ENCODE measurements around the gene METTL2A. TPM values are rescaled to one million over a fixed set of nuclear protein-coding genes. Genes with fewer than 3 reads are reported as not detected.
"Not testable (repeated sequence)": the region's sequence is repeated elsewhere in the genome, so short reads cannot be mapped to it uniquely, and the experiment has no call there.

METTL2A gene
- total RNA-seq, 4 donors from 2014 or later: 14.7 to 21.7 (median 15.4) TPM

GRCh38 chr17:62398891-62399290 is 24.8 kb upstream of the METTL2A start:
- no peak for DNase-seq (ENCODE audit: low spot score in 2 of 2)
- WGBS: 90% methylated on average over 1 of the region's 1 CpG

GRCh38 chr17:62405451-62405850 is 18.2 kb upstream of the METTL2A start:
- Histone ChIP-seq H3K27me3 (peaks cover 15% of the 10 kb centered on the region), H3K4me1 (no peaks in the 10 kb centered on the region), H3K4me3 (no peak overlapping the region), H3K36me3 (no peaks in the 10 kb centered on the region), H3K9me3 (peaks cover 4% of the 10 kb centered on the region), H3K27ac (no peak overlapping the region)
- TF ChIP-seq EP300 (IDR thresholded peaks at IDR 0.05): no peak
- no peak for TF ChIP-seq CTCF (IDR thresholded peaks at IDR 0.05)
- no peak for TF ChIP-seq POLR2A (IDR thresholded peaks at IDR 0.05)
- no peak for TF ChIP-seq POLR2AphosphoS5 (IDR thresholded peaks at IDR 0.05)
- DNase-seq (ENCODE audit: low spot score in 2 of 2): no peak
- 51% methylated on average over 2 of the region's 2 CpGs for WGBS

More at GRCh38 chr17:62398891-62399290, 24.8 kb upstream of the METTL2A start:
- H3K9me3 ChIP-seq: peaks cover 4% of the 10 kb centered on the region
- H3K27ac ChIP-seq: no peak overlapping the region
- H3K27me3 ChIP-seq: peaks cover 2% of the 10 kb centered on the region
- no peaks in the 10 kb centered on the region for H3K36me3 ChIP-seq
- H3K4me3 ChIP-seq: no peak overlapping the region
- H3K4me1 ChIP-seq: no peaks in the 10 kb centered on the region
- TF ChIP-seq EP300 (IDR thresholded peaks at IDR 0.05) (no peak), CTCF (IDR thresholded peaks at IDR 0.05) (no peak), POLR2AphosphoS5 (IDR thresholded peaks at IDR 0.05) (no peak), POLR2A (IDR thresholded peaks at IDR 0.05) (no peak)

GRCh38 chr17:62413090-62413489 is 10.6 kb upstream of the METTL2A start:
- not testable (repeated sequence) for H3K27ac ChIP-seq; H3K36me3 ChIP-seq; DNase-seq (ENCODE audit: low spot score in 2 of 2); H3K4me1 ChIP-seq; H3K4me3 ChIP-seq; H3K9me3 ChIP-seq
- WGBS: 92% methylated on average over 1 of the region's 1 CpG
- H3K27me3 ChIP-seq: peaks cover 21% of the 10 kb centered on the region

GRCh38 chr17:62426214-62426613 is 2.5 kb downstream of the METTL2A start:
- not testable (repeated sequence) for H3K27ac ChIP-seq, H3K27me3 ChIP-seq

GRCh38 chr17:62435251-62435650 is 11.6 kb downstream of the METTL2A start:
- not testable (repeated sequence) for DNase-seq (ENCODE audit: low spot score in 2 of 2); H3K4me1 ChIP-seq; H3K4me3 ChIP-seq; H3K9me3 ChIP-seq; H3K27me3 ChIP-seq; H3K27ac ChIP-seq
- H3K36me3 ChIP-seq: peaks cover 45% of the 10 kb centered on the region
- 81% methylated on average over 4 of the region's 4 CpGs for WGBS

More at GRCh38 chr17:62426214-62426613, 2.5 kb downstream of the METTL2A start:
- not testable (repeated sequence) for DNase-seq (ENCODE audit: low spot score in 2 of 2); H3K4me3 ChIP-seq; H3K9me3 ChIP-seq
- peaks cover 17% of the 10 kb centered on the region for H3K4me1 ChIP-seq
- H3K36me3 ChIP-seq: peaks cover 29% of the 10 kb centered on the region
- 66% methylated on average over 2 of the region's 2 CpGs for WGBS

GRCh38 chr17:62441181-62441580 is 17.5 kb downstream of the METTL2A start:
- WGBS: 94% methylated on average over 6 of the region's 6 CpGs
- not testable (repeated sequence) for H3K9me3 ChIP-seq; H3K4me1 ChIP-seq; H3K27ac ChIP-seq; H3K4me3 ChIP-seq; H3K27me3 ChIP-seq; DNase-seq (ENCODE audit: low spot score in 2 of 2)
- H3K36me3 ChIP-seq: peaks cover 65% of the 10 kb centered on the region

GRCh38 chr17:62444063-62444462 is 20.4 kb downstream of the METTL2A start:
- Histone ChIP-seq H3K9me3 (no peaks in the 10 kb centered on the region), H3K4me1 (no peaks in the 10 kb centered on the region), H3K27me3 (no peaks in the 10 kb centered on the region), H3K4me3 (no peak overlapping the region), H3K36me3 (peaks cover 90% of the 10 kb centered on the region), H3K27ac (no peak overlapping the region)
- no peak for DNase-seq (ENCODE audit: low spot score in 2 of 2)
- WGBS: 93% methylated on average over 4 of the region's 4 CpGs
- TF ChIP-seq CTCF (IDR thresholded peaks at IDR 0.05): no peak
- no peak for TF ChIP-seq POLR2A (IDR thresholded peaks at IDR 0.05)
- TF ChIP-seq EP300 (IDR thresholded peaks at IDR 0.05): no peak
- TF ChIP-seq POLR2AphosphoS5 (IDR thresholded peaks at IDR 0.05): no peak

- WGBS: 93% methylated on average over 4 of the region's 4 CpGs
- peaks cover 86% of the 10 kb centered on the region for H3K36me3 ChIP-seq
- DNase-seq (ENCODE audit: low spot score in 2 of 2); H3K27ac ChIP-seq; H3K9me3 ChIP-seq; H3K4me3 ChIP-seq; H3K4me1 ChIP-seq; H3K27me3 ChIP-seq: not testable (repeated sequence)
Measured at GRCh38 chr17:62445791-62446190, 22.1 kb downstream of the METTL2A start.

- peaks cover 25% of the 10 kb centered on the region for H3K36me3 ChIP-seq
- H3K27me3 ChIP-seq; H3K9me3 ChIP-seq; H3K4me3 ChIP-seq; H3K4me1 ChIP-seq; H3K27ac ChIP-seq; DNase-seq (ENCODE audit: low spot score in 2 of 2): not testable (repeated sequence)
- 81% methylated on average over 4 of the region's 4 CpGs for WGBS
Measured at GRCh38 chr17:62452195-62452594, 28.5 kb downstream of the METTL2A start.

GRCh38 chr17:62453041-62453440 is 29.3 kb downstream of the METTL2A start:
- H3K27me3 ChIP-seq; H3K9me3 ChIP-seq; H3K4me3 ChIP-seq; DNase-seq (ENCODE audit: low spot score in 2 of 2); H3K27ac ChIP-seq; H3K4me1 ChIP-seq: not testable (repeated sequence)
- H3K36me3 ChIP-seq: peaks cover 17% of the 10 kb centered on the region
- 77% methylated on average over 5 of the region's 5 CpGs for WGBS

- not testable (repeated sequence) for H3K4me3 ChIP-seq; H3K27ac ChIP-seq; H3K9me3 ChIP-seq; H3K27me3 ChIP-seq; H3K4me1 ChIP-seq; DNase-seq (ENCODE audit: low spot score in 2 of 2)
- peaks cover 11% of the 10 kb centered on the region for H3K36me3 ChIP-seq
- WGBS: 87% methylated on average over 4 of the region's 4 CpGs
Measured at GRCh38 chr17:62453656-62454055, 30.0 kb downstream of the METTL2A start.

All from suprapubic skin (tissue), 4 donors.